Measurements from ENCODE around the gene REPS2.

DNA sequence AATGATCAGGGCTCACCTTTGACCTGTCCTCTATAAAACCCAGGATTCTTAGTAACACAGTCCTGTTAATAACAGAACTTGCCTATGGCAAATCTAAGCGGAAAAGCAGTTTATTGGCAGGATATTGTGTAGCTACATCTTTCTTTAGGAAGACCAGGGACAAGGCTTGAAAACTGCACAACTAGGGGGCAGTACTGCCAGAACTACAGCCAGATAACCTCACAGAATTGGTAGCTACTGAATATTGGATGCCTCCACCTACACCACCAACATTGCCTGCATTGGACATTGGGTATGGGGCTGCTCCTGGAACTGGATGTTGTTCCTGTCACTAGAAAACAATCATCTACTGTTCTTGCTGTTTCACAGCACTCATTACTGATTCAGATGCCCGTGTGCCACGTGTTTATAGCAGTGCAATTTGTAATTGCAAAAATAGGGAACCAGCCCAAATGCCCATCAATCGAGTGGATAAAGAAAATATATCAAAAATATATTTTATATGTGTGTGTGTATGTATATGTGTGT is 47.4 kb downstream of the REPS2 start:
- TF ChIP-seq EZH2 (IDR thresholded peaks at IDR 0.05), result no peak
- TF ChIP-seq, protein P1, sequence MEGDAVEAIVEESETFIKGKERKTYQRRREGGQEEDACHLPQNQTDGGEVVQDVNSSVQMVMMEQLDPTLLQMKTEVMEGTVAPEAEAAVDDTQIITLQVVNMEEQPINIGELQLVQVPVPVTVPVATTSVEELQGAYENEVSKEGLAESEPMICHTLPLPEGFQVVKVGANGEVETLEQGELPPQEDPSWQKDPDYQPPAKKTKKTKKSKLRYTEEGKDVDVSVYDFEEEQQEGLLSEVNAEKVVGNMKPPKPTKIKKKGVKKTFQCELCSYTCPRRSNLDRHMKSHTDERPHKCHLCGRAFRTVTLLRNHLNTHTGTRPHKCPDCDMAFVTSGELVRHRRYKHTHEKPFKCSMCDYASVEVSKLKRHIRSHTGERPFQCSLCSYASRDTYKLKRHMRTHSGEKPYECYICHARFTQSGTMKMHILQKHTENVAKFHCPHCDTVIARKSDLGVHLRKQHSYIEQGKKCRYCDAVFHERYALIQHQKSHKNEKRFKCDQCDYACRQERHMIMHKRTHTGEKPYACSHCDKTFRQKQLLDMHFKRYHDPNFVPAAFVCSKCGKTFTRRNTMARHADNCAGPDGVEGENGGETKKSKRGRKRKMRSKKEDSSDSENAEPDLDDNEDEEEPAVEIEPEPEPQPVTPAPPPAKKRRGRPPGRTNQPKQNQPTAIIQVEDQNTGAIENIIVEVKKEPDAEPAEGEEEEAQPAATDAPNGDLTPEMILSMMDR (IDR thresholded peaks at IDR 0.05), result peak; percentile 30
- TF ChIP-seq EZH2phosphoT487 (IDR thresholded peaks at IDR 0.05), result no peak
